PC-9 (cell line): ENCODE data around the gene MCF2L.

ENCODE experiments used
- EZH2 ChIP-seq: fragments of 200-600 bp; sonication (generic); IDR thresholded peaks from 2 replicates; pipeline ENCODE4 v1.8.0; 2017; ENCODE audit warnings: antibody characterized with exemption, low read depth
- TF ChIP-seq, protein P1 (sequence below): fragments of 200-600 bp; sonication (generic); conservative IDR thresholded peaks from 2 replicates; pipeline ENCODE4 v1.6.1; 2017; ENCODE audit warnings: mixed run types, antibody characterized with exemption, mild to moderate bottlenecking, moderate library complexity

DNA sequence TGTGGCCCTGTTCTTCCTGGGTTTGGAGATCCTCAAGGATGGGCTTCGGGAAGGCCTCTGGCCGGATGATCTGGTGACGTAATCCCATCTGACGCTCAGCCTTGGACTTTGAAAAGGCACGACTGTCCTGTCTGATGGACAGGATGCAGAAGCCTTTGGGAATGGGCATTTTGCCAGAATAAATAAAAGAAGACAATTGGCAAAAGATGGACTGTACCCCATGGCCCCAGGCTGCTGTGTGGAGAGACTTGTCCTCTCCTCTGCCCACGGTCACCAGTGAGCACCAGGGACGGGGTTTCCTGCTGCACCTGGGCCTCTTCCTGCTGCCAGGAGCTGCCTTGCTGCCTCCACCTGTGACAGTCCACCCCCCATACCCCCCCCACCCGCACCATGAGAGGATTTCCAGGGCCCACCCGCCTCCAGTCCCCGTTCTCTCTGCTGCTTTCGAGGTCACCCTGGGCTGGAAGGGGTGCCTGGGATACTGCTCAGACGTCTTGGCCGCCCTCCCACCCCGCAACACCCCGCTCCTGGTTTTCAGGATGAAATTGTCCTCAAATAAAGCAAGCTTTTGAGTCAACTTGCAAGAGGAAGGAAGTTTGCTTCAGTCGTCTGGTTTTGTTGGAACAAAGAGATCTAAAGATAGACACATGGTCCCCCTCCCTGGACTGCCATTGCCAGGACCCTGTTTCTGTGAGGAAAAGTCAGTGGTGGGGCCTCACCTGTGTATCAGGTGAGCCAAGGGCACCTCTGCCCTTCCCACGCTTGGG, 40.9 kb downstream of the MCF2L start:
- TF ChIP-seq, protein P1, sequence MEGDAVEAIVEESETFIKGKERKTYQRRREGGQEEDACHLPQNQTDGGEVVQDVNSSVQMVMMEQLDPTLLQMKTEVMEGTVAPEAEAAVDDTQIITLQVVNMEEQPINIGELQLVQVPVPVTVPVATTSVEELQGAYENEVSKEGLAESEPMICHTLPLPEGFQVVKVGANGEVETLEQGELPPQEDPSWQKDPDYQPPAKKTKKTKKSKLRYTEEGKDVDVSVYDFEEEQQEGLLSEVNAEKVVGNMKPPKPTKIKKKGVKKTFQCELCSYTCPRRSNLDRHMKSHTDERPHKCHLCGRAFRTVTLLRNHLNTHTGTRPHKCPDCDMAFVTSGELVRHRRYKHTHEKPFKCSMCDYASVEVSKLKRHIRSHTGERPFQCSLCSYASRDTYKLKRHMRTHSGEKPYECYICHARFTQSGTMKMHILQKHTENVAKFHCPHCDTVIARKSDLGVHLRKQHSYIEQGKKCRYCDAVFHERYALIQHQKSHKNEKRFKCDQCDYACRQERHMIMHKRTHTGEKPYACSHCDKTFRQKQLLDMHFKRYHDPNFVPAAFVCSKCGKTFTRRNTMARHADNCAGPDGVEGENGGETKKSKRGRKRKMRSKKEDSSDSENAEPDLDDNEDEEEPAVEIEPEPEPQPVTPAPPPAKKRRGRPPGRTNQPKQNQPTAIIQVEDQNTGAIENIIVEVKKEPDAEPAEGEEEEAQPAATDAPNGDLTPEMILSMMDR: no peak
- no peak for TF ChIP-seq EZH2
